ENCODE results near the gene TXNRD3. TPM values are rescaled to one million over a fixed set of nuclear protein-coding genes. Genes with fewer than 3 reads are reported as not detected.

Gene TXNRD3
- total and polyA plus RNA-seq, 12 donors, result 2.1 to 7.8 (median 5.4) TPM

DNA sequence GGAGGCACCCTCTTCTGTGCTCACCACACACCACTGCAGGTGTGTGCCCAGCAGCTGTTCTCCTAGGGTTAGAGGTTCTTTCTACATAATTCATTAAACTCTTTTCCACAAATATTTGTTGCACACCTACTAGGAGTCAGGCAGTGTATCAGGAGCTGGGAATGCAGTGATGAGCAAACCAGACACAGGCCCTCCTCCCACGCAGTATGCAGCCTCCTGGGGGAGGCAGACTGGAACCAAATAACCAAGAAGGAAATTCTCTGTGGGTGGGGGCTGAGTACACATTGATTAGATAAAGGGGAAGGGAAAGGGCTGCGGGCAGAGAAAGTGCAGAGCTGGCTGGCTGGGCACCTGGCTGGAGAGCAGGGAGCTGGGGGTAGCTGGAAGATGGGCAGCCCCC lies 77.7 kb downstream of the TXNRD3 start:
- TF ChIP-seq, protein P1, sequence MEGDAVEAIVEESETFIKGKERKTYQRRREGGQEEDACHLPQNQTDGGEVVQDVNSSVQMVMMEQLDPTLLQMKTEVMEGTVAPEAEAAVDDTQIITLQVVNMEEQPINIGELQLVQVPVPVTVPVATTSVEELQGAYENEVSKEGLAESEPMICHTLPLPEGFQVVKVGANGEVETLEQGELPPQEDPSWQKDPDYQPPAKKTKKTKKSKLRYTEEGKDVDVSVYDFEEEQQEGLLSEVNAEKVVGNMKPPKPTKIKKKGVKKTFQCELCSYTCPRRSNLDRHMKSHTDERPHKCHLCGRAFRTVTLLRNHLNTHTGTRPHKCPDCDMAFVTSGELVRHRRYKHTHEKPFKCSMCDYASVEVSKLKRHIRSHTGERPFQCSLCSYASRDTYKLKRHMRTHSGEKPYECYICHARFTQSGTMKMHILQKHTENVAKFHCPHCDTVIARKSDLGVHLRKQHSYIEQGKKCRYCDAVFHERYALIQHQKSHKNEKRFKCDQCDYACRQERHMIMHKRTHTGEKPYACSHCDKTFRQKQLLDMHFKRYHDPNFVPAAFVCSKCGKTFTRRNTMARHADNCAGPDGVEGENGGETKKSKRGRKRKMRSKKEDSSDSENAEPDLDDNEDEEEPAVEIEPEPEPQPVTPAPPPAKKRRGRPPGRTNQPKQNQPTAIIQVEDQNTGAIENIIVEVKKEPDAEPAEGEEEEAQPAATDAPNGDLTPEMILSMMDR (IDR thresholded peaks at IDR 0.05), result no peak
- Histone ChIP-seq H3K4me3 (no peak overlapping the region), H3K4me1 (peaks cover 0 to 8% (median 0%) of the 10 kb centered on the region in 9 donors), H3K27me3 (no peaks in the 10 kb centered on the region), H3K9me3 (peaks cover 0 to 14% (median 0%) of the 10 kb centered on the region in 11 donors), H3K27ac (no peak overlapping the region), H3K36me3 (no peaks in the 10 kb centered on the region)
- 50 to 56% methylated on average over 2 of the region's 2 CpGs for WGBS, 2 donors
- ATAC-seq (no peak), DNase-seq (no peak)
- intact Hi-C loops (cut with DNase I), result no loop called here

DNA sequence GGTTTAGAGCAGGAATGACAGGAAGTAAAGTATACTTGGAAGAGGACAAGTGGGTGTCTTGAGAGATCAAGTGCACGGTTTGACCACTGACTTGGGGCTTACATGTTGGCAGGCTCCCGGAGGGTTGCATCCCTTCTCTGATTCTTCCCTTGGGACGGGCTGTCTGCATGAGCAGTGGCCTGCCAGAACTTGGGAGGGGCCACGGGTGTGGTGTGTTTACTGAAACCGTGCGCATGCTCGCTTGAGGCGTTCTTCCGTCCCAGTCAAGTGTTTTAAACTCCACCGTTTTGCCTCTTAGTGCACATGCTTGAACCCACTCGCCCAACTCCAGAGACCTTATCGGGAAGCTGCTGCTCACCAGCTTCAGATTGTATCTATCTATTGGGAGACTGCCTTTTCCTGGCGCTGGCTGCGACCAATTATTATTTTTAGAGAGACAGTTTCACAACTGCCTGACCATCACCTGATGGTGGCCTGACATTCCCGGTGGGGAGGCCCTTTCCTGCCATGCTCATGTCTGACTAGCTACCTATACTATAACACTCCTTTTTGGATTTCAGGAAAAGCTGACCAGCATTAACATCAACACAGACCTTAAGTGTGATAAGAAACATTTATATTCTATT lies 81.3 kb downstream of the TXNRD3 start:
- intact Hi-C loops (cut with DNase I), result no loop called here
- Histone ChIP-seq H3K36me3 (no peaks in the 10 kb centered on the region), H3K4me1 (peaks cover 0 to 8% (median 0%) of the 10 kb centered on the region in 9 donors), H3K27me3 (no peaks in the 10 kb centered on the region), H3K9me3 (no peaks in the 10 kb centered on the region), H3K27ac (no peak overlapping the region), H3K4me3 (no peak overlapping the region)
- TF ChIP-seq, protein P1 (IDR thresholded peaks at IDR 0.05), result no peak
- 74 to 78% methylated on average over 15 of the region's 15 CpGs for WGBS, 2 donors
- ATAC-seq (peak in 3 of 8 donors; percentile 18 to 50 (median 49)), DNase-seq (no peak)

DNA sequence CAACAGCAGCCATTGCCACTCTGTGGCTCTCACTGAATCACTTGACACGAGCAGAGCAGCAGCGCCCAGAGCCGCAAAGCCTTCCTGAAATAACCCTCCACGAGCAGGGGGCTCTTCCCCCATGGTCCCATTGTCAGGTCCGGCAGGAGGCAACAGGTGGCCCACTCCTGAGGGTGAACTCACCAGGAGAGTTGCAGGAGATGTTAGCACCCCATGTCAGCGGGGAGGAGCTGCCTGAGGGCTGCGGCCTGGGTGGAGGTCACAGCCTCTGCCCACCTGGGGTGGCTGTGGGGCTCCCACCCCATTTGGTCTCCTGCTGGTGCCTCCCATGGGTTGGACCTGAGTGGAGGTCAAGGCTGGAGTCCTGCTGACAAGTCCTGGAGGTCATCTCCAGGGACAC lies 83.8 kb downstream of the TXNRD3 start:
- H3K9me3 ChIP-seq, result no peaks in the 10 kb centered on the region
- no peak for DNase-seq
- H3K4me3 ChIP-seq, result no peak overlapping the region
- peaks cover 0 to 3% (median 0%) of the 10 kb centered on the region in 7 donors for H3K27me3 ChIP-seq
- peaks cover 0 to 8% (median 0%) of the 10 kb centered on the region in 9 donors for H3K4me1 ChIP-seq
- no peak overlapping the region for H3K27ac ChIP-seq
- intact Hi-C loops (cut with DNase I), result no loop called here
- H3K36me3 ChIP-seq, result no peaks in the 10 kb centered on the region
- peak in 1 of 8 donors; percentile 31 for ATAC-seq
- TF ChIP-seq, protein P1 (IDR thresholded peaks at IDR 0.05), result no peak
- 85 to 87% methylated on average over 7 of the region's 7 CpGs for WGBS, 2 donors

DNA sequence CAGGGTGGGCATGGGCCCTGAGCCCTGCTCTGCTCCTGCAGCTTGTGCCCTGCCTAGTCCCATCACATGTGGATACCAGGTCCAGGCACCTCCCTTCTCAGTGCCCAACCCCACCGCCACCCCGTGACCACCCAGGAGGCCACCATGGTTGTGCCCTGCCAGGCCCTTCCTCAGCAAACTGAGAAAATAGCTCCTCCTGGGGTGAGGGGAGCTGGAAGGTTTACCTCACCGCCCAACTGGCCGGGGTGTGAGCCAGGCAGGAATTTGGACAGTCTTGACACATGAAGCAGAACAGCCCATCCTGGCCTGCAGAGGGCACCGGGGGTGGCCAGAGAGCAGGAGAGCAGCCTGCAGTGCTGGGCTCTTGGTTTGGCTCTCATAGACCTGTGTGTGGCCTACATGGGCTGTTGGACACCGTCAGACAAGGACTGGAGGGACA lies 84.8 kb downstream of the TXNRD3 start:
- Histone ChIP-seq H3K27ac (no peak overlapping the region), H3K27me3 (peaks cover 0 to 3% (median 0%) of the 10 kb centered on the region in 7 donors), H3K36me3 (no peaks in the 10 kb centered on the region), H3K4me1 (peaks cover 0 to 8% (median 0%) of the 10 kb centered on the region in 9 donors), H3K4me3 (no peak overlapping the region), H3K9me3 (no peaks in the 10 kb centered on the region)
- 73 to 82% methylated on average over 6 of the region's 6 CpGs for WGBS, 2 donors
- TF ChIP-seq, protein P1 (IDR thresholded peaks at IDR 0.05), result no peak
- DNase-seq, result no peak
- intact Hi-C loops (cut with DNase I), result no loop called here
- peak in 4 of 8 donors; percentile 14 to 53 (median 26) for ATAC-seq
